A549 (cell line): ENCODE data around the gene LRP1. TPM values are rescaled to one million over a fixed set of nuclear protein-coding genes. Genes with fewer than 3 reads are reported as not detected.

Experiments used
- ATAC-seq, 2 experiments: fragments of 200-7000 bp in 1 of 2; fragments of >200 bp in 1 of 2; cut with Nextera tagmentation in 1 of 2; cut with Tn5 transposase in 1 of 2; 3 replicates each; pipeline versions ENCODE4 v1.8.0 to v1.9.1; 2018 to 2020; ENCODE audit warnings: mild to moderate bottlenecking in 1 of 2, moderate library complexity in 1 of 2
- CTCF ChIA-PET: fragments of 300-600 bp; sonication (Branson Sonifier 250); formaldehyde crosslinking; extraction: SDS; loops from one replicate; lab custom pipeline; 2021; ENCODE audit warnings: antibody characterized with exemption, inconsistent platforms; lab: Yijun Ruan, JAX
- POLR2A ChIA-PET: fragments of 350-600 bp; formaldehyde crosslinking; extraction: SDS; loops from one replicate; lab custom pipeline; 2021; ENCODE audit warnings: antibody characterized with exemption, inconsistent platforms; lab: Yijun Ruan, JAX
- DNase-seq, 2 experiments: peaks; one replicate each; pipeline versions ENCODE4 v3.0.0 to v3.0.0-alpha.2; 2011 to 2016; ENCODE audit warnings: low read depth in 1 of 2, low spot score in 1 of 2
- FAIRE-seq: peaks from 2 replicates; lab custom pipeline; 2011; peaks lifted over from hg19 to GRCh38; lab: Jason Lieb, UNC
- H3K27ac ChIP-seq, 2 experiments: fragments of >200 bp; sonication (Bioruptor Twin); formaldehyde crosslinking; 3 replicates each; pipeline ENCODE4 v1.5.1; 2016 to 2017
- H3K4me1 ChIP-seq: fragments of >200 bp; sonication (Bioruptor Twin); formaldehyde crosslinking; 3 replicates; pipeline ENCODE4 v1.6.1; 2016
- H3K4me2 ChIP-seq: fragments of >200 bp; sonication (Bioruptor Twin); formaldehyde crosslinking; 3 replicates; pipeline ENCODE4 v1.6.1; 2016
- H3K4me3 ChIP-seq: fragments of >200 bp; sonication (Bioruptor Twin); formaldehyde crosslinking; 3 replicates; pipeline ENCODE4 v1.5.1; 2016
- H3K9me3 ChIP-seq: fragments of >200 bp; sonication (Bioruptor Twin); formaldehyde crosslinking; 3 replicates; pipeline ENCODE4 v1.6.1; 2016
- BHLHE40 ChIP-seq: IDR thresholded peaks from 2 replicates; pipeline ENCODE4 v1.6.1; 2012; ENCODE audit warnings: low read depth, low read length, inconsistent platforms
- CEBPB ChIP-seq, 2 experiments: fragments of >200 bp in 1 of 2; sonication (Bioruptor Twin) in 1 of 2; formaldehyde crosslinking in 1 of 2; IDR thresholded peaks; 2 replicates each; pipeline ENCODE4 v1.6.1; 2012 to 2016
- ESRRA ChIP-seq: fragments of 150-350 bp; IDR thresholded peaks from 2 replicates; pipeline ENCODE4 v1.6.1; 2014; ENCODE audit warnings: mild to moderate bottlenecking, low read length, borderline replicate concordance
- HEYL ChIP-seq: fragments of 250-450 bp; sonication (Bioruptor Pico); IDR thresholded peaks from 2 replicates; pipeline ENCODE4 v1.8.0; 2021; ENCODE audit warnings: mild to moderate bottlenecking, moderate library complexity
- JUNB ChIP-seq: fragments of >200 bp; sonication (Bioruptor Twin); formaldehyde crosslinking; IDR thresholded peaks from 2 replicates; pipeline ENCODE4 v1.6.1; 2016
- KDM1A ChIP-seq: fragments of 200-600 bp; sonication (generic); IDR thresholded peaks from 2 replicates; pipeline ENCODE4 v1.6.1; 2016; ENCODE audit warnings: low read depth, mild to moderate bottlenecking
- MAFK ChIP-seq: fragments of 450-650 bp; IDR thresholded peaks from 2 replicates; pipeline ENCODE4 v1.6.1; 2014; ENCODE audit not compliant: partially characterized antibody
- POLR2AphosphoS2 ChIP-seq: conservative IDR thresholded peaks from 2 replicates; pipeline ENCODE4 v1.6.1; 2012; ENCODE audit warnings: low read length, improper control_type of control experiment, inconsistent platforms
- RAD21 ChIP-seq, 2 experiments: fragments of >200 bp in 1 of 2; sonication (Bioruptor Twin) in 1 of 2; formaldehyde crosslinking in 1 of 2; IDR thresholded peaks in 1 of 2; conservative IDR thresholded peaks in 1 of 2; 2 replicates in 1 of 2; 3 replicates in 1 of 2; pipeline ENCODE4 v1.6.1; 2012 to 2018; ENCODE audit warnings: inconsistent platforms in 1 of 2
- SREBF2 ChIP-seq: fragments of 450-650 bp; IDR thresholded peaks from 2 replicates; pipeline ENCODE4 v1.6.1; 2014; ENCODE audit warnings: mild to moderate bottlenecking, moderate library complexity
- TP53 ChIP-seq: fragments of 250-450 bp; sonication (Bioruptor Pico); IDR thresholded peaks from 2 replicates; pipeline ENCODE4 v1.5.0; 2021; ENCODE audit warnings: mild to moderate bottlenecking, moderate library complexity
- ZC3H11A ChIP-seq: fragments of 450-650 bp; IDR thresholded peaks from 2 replicates; pipeline ENCODE4 v1.6.1; 2014; ENCODE audit warnings: antibody characterized with exemption, mild to moderate bottlenecking
- ZFP36 ChIP-seq: fragments of 450-650 bp; IDR thresholded peaks from 2 replicates; pipeline ENCODE4 v1.6.1; 2014; ENCODE audit warnings: borderline replicate concordance; ENCODE audit not compliant: partially characterized antibody
- WGBS: methylation state at CpG from one replicate; pipeline ENCODE4 v1.1.6; 2017; ENCODE audit errors: missing lambda C conversion rate; 5-methylcytosine and 5-hydroxymethylcytosine counted together
- polyA plus RNA-seq, 4 experiments: library from polyadenylated mRNA; depleted of rRNA in 3 of 4; stranded (reverse); fragments of >200 nt; fragmentation: RNase III in 1 of 4; extraction: RNeasy Plus Mini Kit Qiagen cat#74134 plus additional on column Dnase treatment in 1 of 4; gene quantifications; 2 replicates in 3 of 4; 3 replicates in 1 of 4; pipeline ENCODE4 v1.2.3, GENCODE V29; 2011 to 2017
- TF ChIP-seq, protein P1 (sequence below): fragments of 200-600 bp; sonication (generic); IDR thresholded peaks from 2 replicates; pipeline ENCODE4 v1.6.1; 2016; ENCODE audit warnings: antibody characterized with exemption, mild to moderate bottlenecking, moderate library complexity
- TF ChIP-seq, protein P2 (sequence below): fragments of >200 bp; sonication (Bioruptor Twin); formaldehyde crosslinking; IDR thresholded peaks from 2 replicates; pipeline ENCODE4 v1.6.1; 2016

The LRP1 gene
- polyA plus RNA-seq, 2 of the 4 experiments (the other 2 are of a cell fraction): 5.6 to 9.4 TPM

DNA sequence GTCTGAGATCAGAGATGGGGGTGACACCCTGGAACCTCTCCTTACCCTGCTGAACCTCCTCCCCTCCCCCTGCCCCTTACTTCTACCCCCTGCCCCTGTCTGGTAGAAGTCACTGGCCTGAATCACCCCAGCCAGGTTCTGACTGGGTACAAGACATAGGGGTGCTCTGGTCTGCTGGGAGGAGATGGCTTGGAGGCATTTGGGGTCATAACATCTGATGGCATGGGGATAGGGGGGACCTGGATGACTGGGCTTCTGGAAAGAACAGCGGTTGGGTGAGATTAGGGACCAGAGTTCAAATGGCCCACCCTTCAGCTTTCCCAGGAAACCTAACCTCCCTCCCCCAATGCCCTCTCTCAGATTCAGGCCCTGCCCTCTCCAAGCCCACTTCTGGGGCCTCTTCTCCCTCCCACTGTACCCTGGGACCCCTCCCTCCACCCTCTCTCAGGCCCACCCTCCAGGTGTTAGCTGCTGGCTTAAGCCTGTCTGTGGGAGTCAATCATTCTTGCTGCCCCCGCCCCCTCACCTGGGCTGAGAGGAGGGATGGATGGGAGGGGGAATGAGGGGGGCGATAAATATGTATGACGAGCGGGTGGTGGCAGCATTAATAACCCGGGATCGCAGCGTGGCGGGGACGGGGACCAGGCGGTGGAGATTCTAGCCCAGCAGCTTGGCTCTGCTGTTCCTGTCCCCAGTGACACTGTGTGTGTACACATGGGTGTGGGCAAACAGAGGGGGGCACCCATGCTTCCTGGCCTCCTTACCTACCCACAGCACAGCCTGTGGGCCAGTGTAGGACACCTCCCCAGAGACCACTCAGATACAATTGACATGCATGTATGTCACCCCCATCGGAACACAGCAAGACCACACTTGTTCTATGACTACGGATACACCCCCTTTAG lies 94.3 kb downstream of the LRP1 start:
- no peak for TF ChIP-seq RAD21 (conservative IDR thresholded peaks at IDR 0.05 in 1 of 2, IDR thresholded peaks at IDR 0.05 in 1 of 2)
- TF ChIP-seq POLR2AphosphoS2: no peak
- no peak for TF ChIP-seq ESRRA
- no peak for TF ChIP-seq ZFP36
- TF ChIP-seq SREBF2: no peak
- TF ChIP-seq MAFK: no peak
- TF ChIP-seq CEBPB (IDR thresholded peaks at IDR 0.05): no peak
- TF ChIP-seq, protein P1, sequence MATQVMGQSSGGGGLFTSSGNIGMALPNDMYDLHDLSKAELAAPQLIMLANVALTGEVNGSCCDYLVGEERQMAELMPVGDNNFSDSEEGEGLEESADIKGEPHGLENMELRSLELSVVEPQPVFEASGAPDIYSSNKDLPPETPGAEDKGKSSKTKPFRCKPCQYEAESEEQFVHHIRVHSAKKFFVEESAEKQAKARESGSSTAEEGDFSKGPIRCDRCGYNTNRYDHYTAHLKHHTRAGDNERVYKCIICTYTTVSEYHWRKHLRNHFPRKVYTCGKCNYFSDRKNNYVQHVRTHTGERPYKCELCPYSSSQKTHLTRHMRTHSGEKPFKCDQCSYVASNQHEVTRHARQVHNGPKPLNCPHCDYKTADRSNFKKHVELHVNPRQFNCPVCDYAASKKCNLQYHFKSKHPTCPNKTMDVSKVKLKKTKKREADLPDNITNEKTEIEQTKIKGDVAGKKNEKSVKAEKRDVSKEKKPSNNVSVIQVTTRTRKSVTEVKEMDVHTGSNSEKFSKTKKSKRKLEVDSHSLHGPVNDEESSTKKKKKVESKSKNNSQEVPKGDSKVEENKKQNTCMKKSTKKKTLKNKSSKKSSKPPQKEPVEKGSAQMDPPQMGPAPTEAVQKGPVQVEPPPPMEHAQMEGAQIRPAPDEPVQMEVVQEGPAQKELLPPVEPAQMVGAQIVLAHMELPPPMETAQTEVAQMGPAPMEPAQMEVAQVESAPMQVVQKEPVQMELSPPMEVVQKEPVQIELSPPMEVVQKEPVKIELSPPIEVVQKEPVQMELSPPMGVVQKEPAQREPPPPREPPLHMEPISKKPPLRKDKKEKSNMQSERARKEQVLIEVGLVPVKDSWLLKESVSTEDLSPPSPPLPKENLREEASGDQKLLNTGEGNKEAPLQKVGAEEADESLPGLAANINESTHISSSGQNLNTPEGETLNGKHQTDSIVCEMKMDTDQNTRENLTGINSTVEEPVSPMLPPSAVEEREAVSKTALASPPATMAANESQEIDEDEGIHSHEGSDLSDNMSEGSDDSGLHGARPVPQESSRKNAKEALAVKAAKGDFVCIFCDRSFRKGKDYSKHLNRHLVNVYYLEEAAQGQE: no peak
- TF ChIP-seq ZC3H11A: no peak
- no peak for TF ChIP-seq HEYL (CRISPR knock-in tag)
- TF ChIP-seq TP53 (CRISPR knock-in tag): no peak
- DNase-seq (no peak), ATAC-seq (no peak), FAIRE-seq (no peak)
- Histone ChIP-seq H3K4me1 (peaks cover under 1% of the 10 kb centered on the region; the same call in 2 of the 3 replicates), H3K4me2 (no peak overlapping the region), H3K27ac (no peak overlapping the region), H3K4me3 (no peak overlapping the region), H3K9me3 (no peaks in the 10 kb centered on the region)
- ChIA-PET CTCF (interaction anchor here (1.0 to 26.5 kb wide), 3 partner anchors 7 to 150 kb away, joined by 3 to 615 read pairs (median 233); partner anchors contain the start of gene NXPH4), POLR2A (interaction anchor here (1.0 kb wide), 1 partner anchor 16 kb away, joined by 3 read pairs; no protein-coding TSS in a partner anchor)
- 83% methylated on average over 13 of the region's 13 CpGs for WGBS

DNA sequence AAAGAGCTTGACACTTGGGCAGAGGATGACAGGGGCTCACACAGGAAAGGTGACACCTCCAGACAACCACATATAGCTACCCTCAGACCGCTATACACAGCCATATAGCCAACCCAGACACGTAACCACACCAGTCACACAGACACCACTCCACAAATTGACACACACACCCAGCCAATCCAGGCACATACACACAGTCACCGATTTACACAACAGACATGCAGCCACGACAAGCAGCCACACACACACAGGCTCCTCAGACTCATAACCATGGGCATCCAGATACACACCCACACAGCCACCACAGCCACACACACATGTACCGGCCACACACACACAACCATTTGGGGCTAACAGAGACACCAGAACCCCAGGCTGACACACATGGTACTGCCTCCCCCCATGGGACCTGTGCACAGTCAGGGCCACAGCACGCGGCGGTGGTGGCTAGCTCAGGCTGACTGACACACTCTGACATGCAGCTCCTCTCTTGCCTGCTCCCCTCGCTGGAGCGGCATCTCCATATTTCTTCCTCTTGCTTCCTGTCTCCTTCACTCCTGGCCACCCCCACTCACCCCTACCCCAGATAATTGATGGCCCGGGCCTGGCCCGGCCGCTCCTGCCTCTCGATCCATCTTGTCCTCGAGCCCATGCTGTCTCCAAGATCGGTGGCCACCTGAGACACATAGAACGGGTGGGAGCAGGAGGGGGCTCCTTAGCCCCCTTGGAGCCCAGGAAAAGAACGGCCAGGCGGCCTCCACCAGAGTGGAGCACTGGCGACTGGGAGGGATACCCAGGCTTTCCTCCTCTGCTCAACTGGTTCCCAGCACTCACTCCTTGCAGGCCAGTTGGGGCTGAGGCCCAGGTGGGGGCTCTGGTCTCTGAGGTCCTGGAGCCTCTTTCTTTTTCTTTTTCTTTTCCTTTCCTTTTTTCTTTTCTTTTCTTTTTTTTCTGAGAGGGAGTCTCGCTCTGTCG lies 95.2 kb downstream of the LRP1 start:
- Histone ChIP-seq H3K4me3 (no peak overlapping the region), H3K27ac (no peak overlapping the region), H3K9me3 (no peaks in the 10 kb centered on the region), H3K4me1 (no peaks in the 10 kb centered on the region)
- ChIA-PET CTCF (interaction anchor here (1.0 to 26.5 kb wide), 6 partner anchors 8 to 149 kb away, joined by 3 to 615 read pairs (median 4); partner anchors contain the start of gene NXPH4), POLR2A (no interaction called here)
- FAIRE-seq: no peak
- 91% methylated on average over 20 of the region's 22 CpGs for WGBS
- no peak; a peak in 1 of 6 replicates for ATAC-seq
- DNase-seq: no peak
- TF ChIP-seq, protein P2, sequence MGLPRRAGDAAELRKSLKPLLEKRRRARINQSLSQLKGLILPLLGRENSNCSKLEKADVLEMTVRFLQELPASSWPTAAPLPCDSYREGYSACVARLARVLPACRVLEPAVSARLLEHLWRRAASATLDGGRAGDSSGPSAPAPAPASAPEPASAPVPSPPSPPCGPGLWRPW: no peak
- TF ChIP-seq JUNB (no peak), BHLHE40 (no peak), KDM1A (no peak)
- TF ChIP-seq, all 56 proteins: peak for 0
- no peak overlapping the region for H3K4me2 ChIP-seq
